Transverse colon (tissue), 4 donors: Measurements from ENCODE around the gene TLK2.
"Not testable (repeated sequence)": the region's sequence is repeated elsewhere in the genome, so short reads cannot be mapped to it uniquely, and the experiment has no call there.

ENCODE experiments used
- CTCF ChIP-seq, 5 experiments: fragments of 200-600 bp in 3 of 5; fragments of 450-650 bp in 2 of 5; sonication (generic) in 3 of 5; IDR thresholded peaks; 1 replicate in 2 of 5; 2 replicates in 3 of 5; pipeline ENCODE4 v1.5.1; 2016 to 2017; ENCODE audit warnings: antibody characterized with exemption in 5 of 5, inconsistent platforms in 3 of 5, mild to moderate bottlenecking in 2 of 5, moderate library complexity in 1 of 5
- EP300 ChIP-seq: sonication (generic); formaldehyde crosslinking; IDR thresholded peaks from one replicate; pipeline ENCODE4 v1.6.1; 2017; ENCODE audit warnings: antibody characterized with exemption, low read depth
- POLR2A ChIP-seq: fragments of 450-650 bp; IDR thresholded peaks from one replicate; pipeline ENCODE4 v1.6.1; 2016; ENCODE audit warnings: antibody characterized with exemption, mild to moderate bottlenecking, moderate library complexity
- POLR2AphosphoS5 ChIP-seq, 3 donors: sonication (generic); formaldehyde crosslinking; IDR thresholded peaks; one replicate each; pipeline ENCODE4 v1.6.1; 2016; ENCODE audit warnings: antibody characterized with exemption in 3 of 3

- not testable (repeated sequence) for TF ChIP-seq CTCF (IDR thresholded peaks at IDR 0.05); EP300; POLR2A; POLR2AphosphoS5 (IDR thresholded peaks at IDR 0.05)
These were observed 52.3 kb downstream of the TLK2 start for GRCh38 chr17:62530936-62531335.
